Neuron (in vitro differentiated cells): Measurements from ENCODE around the gene TOMT.

Experiments
- H2AFZ ChIP-seq: one replicate; pipeline ENCODE4 v1.6.1; 2013; ENCODE audit warnings: low read depth, mild to moderate bottlenecking, inconsistent platforms, low read length, moderate library complexity
- H3K27me3 ChIP-seq: one replicate; pipeline ENCODE4 v1.6.1; 2013; ENCODE audit warnings: low read length; ENCODE audit not compliant: insufficient read depth
- H3K36me3 ChIP-seq: one replicate; pipeline ENCODE4 v1.6.1; 2013; ENCODE audit warnings: low read length; ENCODE audit not compliant: insufficient read depth
- H3K4me1 ChIP-seq: one replicate; pipeline ENCODE4 v1.6.1; 2013; ENCODE audit warnings: low read length; ENCODE audit not compliant: insufficient read depth
- H3K4me3 ChIP-seq: 2 replicates; pipeline ENCODE4 v1.5.1; 2013; ENCODE audit warnings: mild to moderate bottlenecking, low read length, moderate library complexity
- H3K9me3 ChIP-seq: one replicate; pipeline ENCODE4 v1.6.1; 2013; ENCODE audit warnings: low read length

TOMT gene

GRCh38 chr11:72079819-72080325 lies 25.9 kb upstream of the TOMT start:
- no peaks in the 10 kb centered on the region for H3K9me3 ChIP-seq
- H3K27me3 ChIP-seq: no peaks in the 10 kb centered on the region
- H3K36me3 ChIP-seq: no peaks in the 10 kb centered on the region
- H2AFZ ChIP-seq: peak overlapping the region; percentile 42
- peak overlapping the region; percentile 92 for H3K4me3 ChIP-seq
- H3K4me1 ChIP-seq: peaks cover 17% of the 10 kb centered on the region

- peak within 1 kb of the TSS; percentile 92 for H3K4me3 ChIP-seq
- no peaks in the 10 kb centered on the region for H3K36me3 ChIP-seq
- no peaks in the 10 kb centered on the region for H3K27me3 ChIP-seq
- H2AFZ ChIP-seq: peak within 1 kb of the TSS; percentile 78
- no peaks in the 10 kb centered on the region for H3K9me3 ChIP-seq
- peaks cover 17% of the 10 kb centered on the region for H3K4me1 ChIP-seq
Observed at GRCh38 chr11:72080326-72081183, 25.2 kb upstream of the TOMT start, which contains the start of the genes LRRC51 and NUMA1. Gene LRRC51 (plus strand): TSS chr11:72080850. CDS start chr11:72089084, 8,234 bp downstream. Gene NUMA1 (minus strand): TSS chr11:72080542. CDS start chr11:72035943, 44,599 bp downstream.

GRCh38 chr11:72081184-72081644 lies 24.5 kb upstream of the TOMT start:
- Histone ChIP-seq H3K4me1 (peaks cover 21% of the 10 kb centered on the region), H3K4me3 (peak overlapping the region; percentile 92), H3K27me3 (no peaks in the 10 kb centered on the region), H2AFZ (peak overlapping the region; percentile 78), H3K36me3 (no peaks in the 10 kb centered on the region), H3K9me3 (no peaks in the 10 kb centered on the region)

- peaks cover 23% of the 10 kb centered on the region for H3K4me1 ChIP-seq
- no peaks in the 10 kb centered on the region for H3K36me3 ChIP-seq
- H2AFZ ChIP-seq: no peak overlapping the region
- H3K4me3 ChIP-seq: no peak overlapping the region
- H3K9me3 ChIP-seq: no peaks in the 10 kb centered on the region
- no peaks in the 10 kb centered on the region for H3K27me3 ChIP-seq
Observed at GRCh38 chr11:72081821-72082453, 23.8 kb upstream of the TOMT start.

GRCh38 chr11:72083414-72083813 lies 22.3 kb upstream of the TOMT start:
- H3K4me3 ChIP-seq: no peak overlapping the region
- H3K27me3 ChIP-seq: no peaks in the 10 kb centered on the region
- H3K9me3 ChIP-seq: no peaks in the 10 kb centered on the region
- no peak overlapping the region for H2AFZ ChIP-seq
- peaks cover 3% of the 10 kb centered on the region for H3K36me3 ChIP-seq
- peaks cover 22% of the 10 kb centered on the region for H3K4me1 ChIP-seq

- Histone ChIP-seq H3K9me3 (no peaks in the 10 kb centered on the region), H3K27me3 (no peaks in the 10 kb centered on the region), H3K4me3 (no peak overlapping the region), H3K36me3 (peaks cover 3% of the 10 kb centered on the region), H2AFZ (no peak overlapping the region), H3K4me1 (peaks cover 15% of the 10 kb centered on the region)
Observed at GRCh38 chr11:72084076-72084475, 21.6 kb upstream of the TOMT start.

- Histone ChIP-seq H3K9me3 (no peaks in the 10 kb centered on the region), H3K27me3 (no peaks in the 10 kb centered on the region), H3K4me1 (peaks cover 12% of the 10 kb centered on the region), H2AFZ (no peak overlapping the region), H3K36me3 (peaks cover 6% of the 10 kb centered on the region), H3K4me3 (no peak overlapping the region)
Observed at GRCh38 chr11:72084965-72085364, 20.8 kb upstream of the TOMT start.

- Histone ChIP-seq H3K4me1 (peaks cover 12% of the 10 kb centered on the region), H3K9me3 (no peaks in the 10 kb centered on the region), H3K4me3 (no peak overlapping the region), H3K36me3 (peaks cover 8% of the 10 kb centered on the region), H2AFZ (no peak overlapping the region), H3K27me3 (no peaks in the 10 kb centered on the region)
Observed at GRCh38 chr11:72085621-72086351, 19.9 kb upstream of the TOMT start.

GRCh38 chr11:72088076-72088808 lies 17.5 kb upstream of the TOMT start:
- H2AFZ ChIP-seq: no peak overlapping the region
- no peak overlapping the region for H3K4me3 ChIP-seq
- no peaks in the 10 kb centered on the region for H3K27me3 ChIP-seq
- peaks cover 8% of the 10 kb centered on the region for H3K36me3 ChIP-seq
- peaks cover 5% of the 10 kb centered on the region for H3K4me1 ChIP-seq
- H3K9me3 ChIP-seq: no peaks in the 10 kb centered on the region

GRCh38 chr11:72091292-72091691 lies 14.4 kb upstream of the TOMT start:
- Histone ChIP-seq H3K36me3 (peaks cover 17% of the 10 kb centered on the region), H3K27me3 (no peaks in the 10 kb centered on the region), H2AFZ (no peak overlapping the region), H3K9me3 (no peaks in the 10 kb centered on the region), H3K4me1 (peaks cover 1% of the 10 kb centered on the region), H3K4me3 (no peak overlapping the region)

GRCh38 chr11:72098741-72099140 lies 7.0 kb upstream of the TOMT start:
- Histone ChIP-seq H3K4me1 (peaks cover 17% of the 10 kb centered on the region), H3K36me3 (peaks cover 47% of the 10 kb centered on the region), H3K9me3 (no peaks in the 10 kb centered on the region), H3K27me3 (no peaks in the 10 kb centered on the region), H3K4me3 (no peak overlapping the region), H2AFZ (no peak overlapping the region)

GRCh38 chr11:72100009-72100408 lies 5.7 kb upstream of the TOMT start:
- Histone ChIP-seq H2AFZ (no peak overlapping the region), H3K36me3 (peaks cover 40% of the 10 kb centered on the region), H3K27me3 (no peaks in the 10 kb centered on the region), H3K9me3 (no peaks in the 10 kb centered on the region), H3K4me3 (no peak overlapping the region), H3K4me1 (peaks cover 19% of the 10 kb centered on the region)
